Esophagus (tissue), 2 donors: Measurements from ENCODE around the gene MORN5. TPM values are rescaled to one million over a fixed set of nuclear protein-coding genes. Genes with fewer than 3 reads are reported as not detected.

Experiments used
- H3K27ac ChIP-seq, 2 donors: one replicate each; pipeline ENCODE4 v1.5.1; 2013; ENCODE audit warnings: low read depth in 2 of 2, mild to moderate bottlenecking in 2 of 2, inconsistent platforms in 1 of 2, low read length in 1 of 2, moderate library complexity in 1 of 2
- H3K27me3 ChIP-seq, 2 donors: one replicate each; pipeline ENCODE4 v1.6.1; 2013; ENCODE audit warnings: low read length in 2 of 2, control low read depth in 1 of 2, mild to moderate bottlenecking in 1 of 2; ENCODE audit not compliant: insufficient read depth in 2 of 2, control insufficient read depth in 1 of 2
- H3K36me3 ChIP-seq, 2 donors: one replicate each; pipeline ENCODE4 v1.6.1; 2013; ENCODE audit warnings: low read length in 1 of 2; ENCODE audit not compliant: control insufficient read depth in 2 of 2, insufficient read depth in 2 of 2
- H3K4me1 ChIP-seq, 2 donors: one replicate each; pipeline ENCODE4 v1.6.1; 2013; ENCODE audit warnings: low read length in 1 of 2; ENCODE audit not compliant: control insufficient read depth in 2 of 2, insufficient read depth in 2 of 2
- H3K4me3 ChIP-seq, 2 donors: one replicate each; pipeline ENCODE4 v1.5.1; 2013; ENCODE audit warnings: low read length in 2 of 2, mild to moderate bottlenecking in 2 of 2, low read depth in 1 of 2, moderate library complexity in 1 of 2
- H3K9me3 ChIP-seq, 2 donors: one replicate each; pipeline ENCODE4 v1.6.1; 2013; ENCODE audit warnings: mild to moderate bottlenecking in 2 of 2, low read depth in 1 of 2, low read length in 1 of 2, moderate library complexity in 1 of 2; ENCODE audit not compliant: control insufficient read depth in 2 of 2, insufficient read depth in 1 of 2
- WGBS, 2 donors: extraction: QIAGEN DNeasy Blood & Tissue Kit; methylation state at CpG; one replicate each; pipeline ENCODE4 v1.1.7; 2013; 5-methylcytosine and 5-hydroxymethylcytosine counted together
- polyA plus RNA-seq, 2 donors: library from polyadenylated mRNA; stranded (reverse); fragments of 200-250 nt; gene quantifications; one replicate each; pipeline ENCODE4 v1.2.3, GENCODE V29; 2013
- donor health status: healthy with polysubstance abuse.
- donor health status: Bipolar disorder and iron deficiency.

The MORN5 gene
- polyA plus RNA-seq, 2 donors: 0.69 to 2.3 TPM

- peaks cover 9 to 16% of the 10 kb centered on the region in 2 donors for H3K4me1 ChIP-seq
- 31 to 46% methylated on average over 4 of the region's 4 CpGs for WGBS, 2 donors
- H3K36me3 ChIP-seq: no peaks in the 10 kb centered on the region
- H3K27me3 ChIP-seq: peaks cover 0 to 39% of the 10 kb centered on the region in 2 donors
- H3K27ac ChIP-seq: no peak overlapping the region
- H3K4me3 ChIP-seq: no peak overlapping the region
- H3K9me3 ChIP-seq: peaks cover 0 to 3% of the 10 kb centered on the region in 2 donors
Observed at GRCh38 chr9:122229485-122229837, 69.8 kb downstream of the MORN5 start.

GRCh38 chr9:122232796-122233306 lies 73.1 kb downstream of the MORN5 start:
- Histone ChIP-seq H3K36me3 (no peaks in the 10 kb centered on the region), H3K27me3 (peaks cover 0 to 13% of the 10 kb centered on the region in 2 donors), H3K27ac (no peak overlapping the region), H3K4me3 (no peak overlapping the region), H3K4me1 (peaks cover 0 to 4% of the 10 kb centered on the region in 2 donors), H3K9me3 (no peaks in the 10 kb centered on the region)
- WGBS, 2 donors: 68 to 75% methylated on average over 6 of the region's 6 CpGs

GRCh38 chr9:122234022-122234748 lies 74.5 kb downstream of the MORN5 start:
- Histone ChIP-seq H3K36me3 (no peaks in the 10 kb centered on the region), H3K27me3 (peaks cover 0 to under 1% of the 10 kb centered on the region in 2 donors), H3K4me1 (peaks cover 0 to under 1% of the 10 kb centered on the region in 2 donors), H3K9me3 (no peaks in the 10 kb centered on the region), H3K4me3 (no peak overlapping the region), H3K27ac (no peak overlapping the region)
- 82 to 89% methylated on average over 7 of the region's 7 CpGs for WGBS, 2 donors

DNA sequence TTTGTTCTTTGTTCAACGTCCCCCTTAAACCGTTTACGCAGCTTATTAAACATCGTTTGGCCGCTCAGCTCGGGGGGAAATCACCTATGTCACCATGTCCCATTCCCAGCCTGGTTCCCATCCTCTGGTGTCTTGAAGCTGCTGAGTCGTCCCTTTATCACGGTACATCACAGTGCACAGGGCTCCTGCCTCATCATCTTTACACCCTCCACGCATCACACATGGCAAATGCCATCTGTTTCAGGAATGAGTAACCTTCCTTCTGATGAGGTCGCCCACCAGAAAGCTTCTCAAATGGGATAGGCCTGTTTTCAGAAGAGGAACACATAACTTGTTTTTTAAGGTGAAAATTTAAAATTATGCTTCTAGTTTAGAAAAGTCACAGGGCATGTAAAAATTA lies 77.0 kb downstream of the MORN5 start:
- H3K27ac ChIP-seq: no peak overlapping the region
- no peak overlapping the region for H3K4me3 ChIP-seq
- 82 to 85% methylated on average over 10 of the region's 10 CpGs for WGBS, 2 donors
- no peaks in the 10 kb centered on the region for H3K9me3 ChIP-seq
- peaks cover under 1 to 2% of the 10 kb centered on the region in 2 donors for H3K36me3 ChIP-seq
- H3K27me3 ChIP-seq: no peaks in the 10 kb centered on the region
- no peaks in the 10 kb centered on the region for H3K4me1 ChIP-seq

GRCh38 chr9:122239722-122240121 lies 80.0 kb downstream of the MORN5 start:
- WGBS, 2 donors: 76 to 80% methylated on average over 5 of the region's 5 CpGs
- Histone ChIP-seq H3K27ac (no peak overlapping the region), H3K4me3 (no peak overlapping the region), H3K36me3 (peaks cover 3 to 5% of the 10 kb centered on the region in 2 donors), H3K9me3 (no peaks in the 10 kb centered on the region), H3K27me3 (no peaks in the 10 kb centered on the region), H3K4me1 (no peaks in the 10 kb centered on the region)

DNA sequence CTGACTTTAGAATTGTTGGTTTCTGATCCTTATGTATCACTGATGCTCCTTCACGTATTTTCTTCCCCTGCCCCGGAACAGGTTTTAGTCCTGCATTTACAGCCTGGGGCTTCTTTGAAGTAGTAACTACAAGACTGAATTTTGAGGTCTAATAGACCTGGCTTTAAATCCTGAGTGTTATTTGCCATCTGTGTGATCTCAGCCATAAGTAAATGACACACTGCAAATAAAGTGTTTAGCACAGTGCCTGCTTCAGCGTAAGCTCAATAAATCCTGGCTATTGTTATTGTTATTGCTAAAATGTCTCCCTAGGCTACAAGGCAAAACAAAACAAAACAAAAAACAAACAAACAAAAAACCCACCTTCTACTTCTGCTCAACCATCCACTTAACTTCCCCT lies 84.6 kb downstream of the MORN5 start:
- Histone ChIP-seq H3K36me3 (peaks cover 3 to 12% of the 10 kb centered on the region in 2 donors), H3K4me3 (no peak overlapping the region), H3K4me1 (no peaks in the 10 kb centered on the region), H3K27me3 (no peaks in the 10 kb centered on the region), H3K27ac (no peak overlapping the region), H3K9me3 (no peaks in the 10 kb centered on the region)
- 87 to 89% methylated on average over 3 of the region's 3 CpGs for WGBS, 2 donors

DNA sequence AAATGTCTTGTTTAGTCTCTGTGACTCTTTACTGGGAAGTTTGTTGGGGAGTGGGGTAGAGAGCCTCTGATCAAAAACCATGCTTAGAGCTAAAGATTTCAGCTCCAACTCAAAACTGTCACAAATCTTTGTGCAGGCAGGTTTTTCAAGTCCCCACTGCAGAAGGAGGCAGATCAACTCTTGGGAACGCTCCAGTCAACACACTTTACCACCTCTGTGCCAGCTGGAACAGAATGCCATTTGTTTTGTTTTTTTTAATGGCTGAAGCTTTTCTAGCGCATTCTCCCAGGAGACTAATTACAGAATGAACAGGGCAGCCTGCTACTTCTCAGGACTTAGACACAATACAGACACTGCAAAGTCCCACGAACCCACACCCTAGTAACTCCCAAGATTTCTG lies 87.0 kb downstream of the MORN5 start:
- Histone ChIP-seq H3K4me3 (no peak overlapping the region), H3K27ac (no peak overlapping the region), H3K27me3 (no peaks in the 10 kb centered on the region), H3K9me3 (no peaks in the 10 kb centered on the region), H3K36me3 (peaks cover 3 to 17% of the 10 kb centered on the region in 2 donors), H3K4me1 (no peaks in the 10 kb centered on the region)
- 83 to 87% methylated on average over 3 of the region's 3 CpGs for WGBS, 2 donors

DNA sequence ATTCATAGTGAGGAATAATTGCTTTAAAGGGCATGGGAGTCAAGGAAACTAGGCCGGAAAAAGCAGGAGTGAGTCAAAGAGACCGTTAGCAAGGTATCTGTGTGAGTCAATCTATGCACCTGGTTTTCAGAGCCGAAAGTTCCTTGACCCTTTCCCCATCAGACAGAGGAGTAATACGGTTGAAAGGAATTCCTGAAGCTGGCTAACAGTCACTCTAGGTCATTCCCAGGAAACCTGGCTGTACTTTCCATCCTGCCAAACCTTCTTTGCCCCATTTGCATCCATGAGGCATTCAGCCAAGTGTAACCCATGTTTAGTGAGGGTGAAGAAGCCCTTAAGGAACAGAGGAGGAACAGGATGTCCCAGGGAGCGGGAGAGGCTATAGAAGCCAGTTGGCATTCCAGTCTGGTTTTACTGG lies 88.7 kb downstream of the MORN5 start:
- Histone ChIP-seq H3K36me3 (peaks cover 0 to 17% of the 10 kb centered on the region in 2 donors), H3K4me1 (no peaks in the 10 kb centered on the region), H3K27me3 (no peaks in the 10 kb centered on the region), H3K9me3 (no peaks in the 10 kb centered on the region), H3K4me3 (no peak overlapping the region), H3K27ac (no peak overlapping the region)
- WGBS, 2 donors: 83 to 88% methylated on average over 5 of the region's 5 CpGs
